NOMO-1 treated with DMSO at 0.1 percent for 48 hours (cell line): ENCODE measurements around the gene AMN.
"Not testable (repeated sequence)": the region's sequence is repeated elsewhere in the genome, so short reads cannot be mapped to it uniquely, and the experiment has no call there.

ENCODE experiments used
- DNase-seq: peaks from one replicate; lab custom pipeline; 2025; ENCODE audit not compliant: unreplicated experiment; lab: John Stamatoyannopoulos, UW

Gene AMN

DNA sequence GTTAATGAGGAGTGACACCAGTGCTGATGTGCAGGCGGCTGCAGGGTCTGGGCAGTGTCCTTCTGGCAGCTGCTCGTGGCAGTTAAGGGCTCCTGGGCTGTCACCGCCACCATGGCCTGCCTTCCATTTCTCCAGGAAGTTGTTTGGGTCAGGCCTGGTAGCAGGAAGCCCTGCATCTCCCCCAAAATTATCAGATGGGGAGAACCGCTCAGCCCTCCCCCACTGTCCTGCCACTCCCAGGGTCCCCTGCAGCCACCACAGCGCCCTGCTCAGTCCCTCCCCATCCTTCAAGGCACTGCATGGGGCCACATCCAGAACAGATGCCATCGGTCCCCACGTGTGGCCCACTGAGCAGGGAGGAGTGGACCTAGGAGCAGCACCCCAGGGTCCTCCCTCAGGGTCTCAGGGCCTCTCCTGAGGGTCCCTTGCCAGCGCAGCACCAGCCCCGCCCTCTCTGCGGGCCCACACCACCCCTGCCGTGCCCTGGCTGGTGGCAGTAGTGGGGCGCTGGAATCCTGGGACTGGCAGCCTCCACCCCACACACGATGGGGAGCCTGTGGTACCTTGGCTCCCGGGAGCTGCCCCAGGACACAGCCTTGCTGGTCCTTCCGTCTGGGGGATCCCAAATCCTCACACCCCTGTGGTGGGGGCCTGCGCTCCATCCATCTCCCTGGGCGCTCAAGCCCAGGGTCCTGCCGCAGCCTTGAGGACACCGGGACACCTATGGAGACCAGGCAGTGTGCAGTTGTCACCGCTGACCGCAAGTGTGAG lies 10.3 kb upstream of the AMN start:
- DNase-seq = no peak

DNA sequence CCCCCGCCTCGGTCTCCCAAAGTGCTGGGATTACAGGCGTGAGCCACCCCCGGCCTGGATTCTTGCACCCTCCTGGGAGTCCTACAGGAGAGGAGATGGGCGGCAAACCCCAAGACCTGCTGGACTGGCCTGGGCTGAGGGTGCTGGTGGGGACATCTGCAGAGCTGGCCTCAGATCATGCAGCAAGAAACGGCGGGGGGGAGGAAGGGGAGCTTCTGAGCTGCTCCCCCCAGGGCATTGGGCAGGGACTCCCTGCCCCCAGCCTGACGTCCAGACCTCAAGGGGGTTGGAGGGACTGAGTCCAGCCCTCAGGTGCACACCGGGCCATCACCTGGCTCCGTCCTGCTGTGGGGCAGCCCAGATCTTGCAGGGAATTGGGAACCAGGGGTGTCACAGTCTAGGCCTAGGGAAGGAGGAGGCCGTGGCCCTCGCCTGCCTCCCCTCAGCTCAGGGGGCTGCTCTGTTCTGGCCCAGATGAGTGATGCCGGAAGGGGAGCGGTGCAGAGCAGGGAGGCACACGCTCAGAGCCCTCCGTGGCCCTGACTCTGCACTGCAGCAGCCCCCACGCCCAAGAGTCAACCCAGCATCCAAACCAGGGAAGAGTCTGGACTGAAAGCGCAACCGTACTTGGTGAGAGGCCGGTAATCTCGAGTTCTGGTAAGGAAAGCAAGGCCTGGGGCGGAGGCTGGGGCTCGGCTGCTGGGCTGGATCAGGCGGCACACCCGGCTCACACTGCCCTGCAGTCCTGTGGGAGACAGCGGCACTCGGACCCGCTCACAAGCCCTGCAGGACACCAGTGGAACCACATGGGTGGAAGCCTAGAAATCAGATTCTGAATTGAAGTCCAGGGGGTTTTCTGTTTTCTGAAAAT lies 8.9 kb upstream of the AMN start:
- DNase-seq = no peak

DNA sequence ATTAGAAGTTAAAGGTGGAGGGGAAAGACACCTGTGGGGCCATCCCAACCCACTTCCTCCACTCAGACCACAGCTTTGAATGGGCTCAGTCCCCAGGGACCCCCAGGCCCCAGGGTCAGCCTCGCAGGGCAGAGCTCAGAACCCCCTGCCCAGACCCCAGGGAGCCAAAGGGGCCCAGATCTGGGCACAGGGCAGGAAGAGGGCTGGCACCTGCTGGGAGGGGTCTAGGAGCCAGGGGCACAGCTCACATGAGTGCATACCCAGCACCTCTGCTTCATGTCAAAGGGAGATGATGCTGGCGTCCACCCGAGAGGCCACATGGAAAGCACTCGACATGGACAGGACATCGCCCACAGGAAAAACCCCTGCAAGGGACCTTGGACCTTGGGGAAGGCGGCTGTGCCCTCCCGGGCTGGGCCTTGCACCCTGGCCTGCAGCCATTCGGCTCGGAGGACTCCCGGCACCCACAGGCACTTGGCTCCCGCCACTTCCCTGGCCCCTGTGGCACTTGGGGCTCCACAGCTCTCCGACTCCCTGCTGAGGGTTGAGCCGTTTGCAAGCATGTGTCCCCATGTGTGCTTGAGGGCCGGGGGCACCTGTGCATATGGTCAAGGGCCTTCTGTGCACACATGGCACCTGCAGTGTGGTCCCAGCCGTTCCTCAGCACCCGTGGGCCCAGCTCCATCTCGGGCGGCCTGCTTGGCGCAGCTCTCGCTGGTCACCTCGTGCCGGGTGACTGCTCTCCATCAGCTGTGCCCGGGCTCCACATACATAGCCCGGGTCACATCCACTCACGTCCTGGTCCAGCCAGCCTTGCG lies 7.8 kb upstream of the AMN start:
- no peak for DNase-seq

DNA sequence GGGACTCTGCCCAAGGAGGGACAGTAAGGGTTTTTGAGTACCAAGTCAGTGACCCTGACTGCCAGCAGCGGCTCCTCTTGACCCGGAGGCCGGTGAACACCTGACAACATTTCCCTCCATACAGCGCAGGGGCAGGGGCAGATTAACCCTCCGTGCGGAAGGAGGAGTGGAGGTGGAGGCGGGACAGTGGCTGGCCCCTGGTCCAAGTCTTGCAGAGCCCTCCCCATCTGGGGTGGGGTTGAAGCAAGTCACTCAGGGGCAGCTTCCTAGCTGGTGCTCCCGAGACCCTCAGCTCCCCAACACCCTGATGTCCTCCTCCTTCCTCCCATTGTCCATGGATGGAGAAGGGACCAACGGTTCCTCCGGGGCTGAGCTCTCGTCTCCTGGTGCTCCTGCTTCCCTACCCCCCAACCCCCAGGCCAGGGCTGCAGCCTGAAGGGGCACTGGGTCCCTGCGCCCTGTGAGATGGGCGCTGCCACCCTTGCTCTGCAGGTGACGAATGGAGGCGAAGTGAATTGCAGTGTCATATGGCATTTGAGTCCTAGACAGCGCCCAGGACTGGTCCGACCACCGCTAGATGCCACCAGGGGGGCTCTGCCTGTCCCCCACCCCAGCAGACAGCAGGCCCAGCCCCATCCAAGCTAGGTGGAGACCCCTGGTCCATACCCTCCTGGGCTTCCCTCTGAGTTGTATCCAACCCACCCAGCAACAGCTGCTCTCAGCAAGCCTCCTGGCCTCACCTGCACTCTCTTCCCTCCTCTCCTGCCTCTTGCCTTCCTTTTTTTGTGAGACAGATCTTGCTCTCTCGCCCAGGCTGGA lies 7.0 kb upstream of the AMN start:
- DNase-seq = no peak

DNA sequence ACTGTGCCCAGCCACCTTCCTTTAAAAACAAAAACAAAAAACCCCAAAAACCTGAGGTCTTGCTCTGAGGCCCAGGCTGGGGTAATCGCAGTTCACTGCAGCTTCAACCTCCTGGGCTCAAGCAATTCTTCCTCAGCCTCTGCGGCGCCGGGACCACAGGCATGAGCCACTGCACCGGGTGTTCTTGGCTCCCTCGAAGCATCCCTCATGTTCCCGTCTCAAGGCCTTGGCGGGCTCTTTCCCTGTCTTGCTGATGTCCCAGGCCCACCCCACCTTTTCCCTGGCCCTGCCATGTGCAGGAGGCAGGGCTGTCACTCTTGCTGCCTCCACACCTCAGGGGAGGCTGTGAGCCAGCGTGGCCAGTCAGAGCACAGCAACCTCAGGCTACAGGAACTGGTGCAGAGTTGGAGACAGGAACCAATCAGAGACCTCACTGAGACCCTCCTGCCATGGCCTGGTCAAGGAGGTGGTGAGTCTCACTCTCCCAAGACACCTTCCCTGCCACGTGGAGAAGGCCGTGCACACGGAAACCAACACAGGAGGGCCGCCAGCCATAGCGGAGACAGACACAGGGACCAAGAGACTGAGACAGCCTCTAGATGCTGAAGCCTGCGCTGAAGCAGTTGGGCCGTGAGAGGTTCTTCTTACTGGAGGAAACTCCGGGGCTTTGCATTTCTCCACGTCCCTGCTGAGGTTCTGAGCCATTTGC lies 6.0 kb upstream of the AMN start:
- DNase-seq = no peak

DNA sequence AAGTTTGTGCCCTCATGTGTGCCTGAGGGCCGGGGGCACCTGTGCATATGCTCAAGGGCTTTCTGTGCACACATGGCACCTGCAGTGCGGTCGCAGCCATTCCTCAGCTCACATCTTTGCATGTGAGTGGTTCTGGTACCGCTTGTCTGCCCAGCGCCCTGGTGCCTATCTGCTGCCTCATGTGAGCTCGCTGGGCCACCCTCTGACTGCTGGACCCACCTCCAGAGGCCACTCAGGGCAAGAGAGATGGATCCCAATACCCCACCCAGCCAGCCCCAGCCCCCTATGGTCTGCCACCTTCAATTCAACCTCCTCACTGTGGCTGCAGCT lies 5.4 kb upstream of the AMN start:
- DNase-seq = no peak

DNA sequence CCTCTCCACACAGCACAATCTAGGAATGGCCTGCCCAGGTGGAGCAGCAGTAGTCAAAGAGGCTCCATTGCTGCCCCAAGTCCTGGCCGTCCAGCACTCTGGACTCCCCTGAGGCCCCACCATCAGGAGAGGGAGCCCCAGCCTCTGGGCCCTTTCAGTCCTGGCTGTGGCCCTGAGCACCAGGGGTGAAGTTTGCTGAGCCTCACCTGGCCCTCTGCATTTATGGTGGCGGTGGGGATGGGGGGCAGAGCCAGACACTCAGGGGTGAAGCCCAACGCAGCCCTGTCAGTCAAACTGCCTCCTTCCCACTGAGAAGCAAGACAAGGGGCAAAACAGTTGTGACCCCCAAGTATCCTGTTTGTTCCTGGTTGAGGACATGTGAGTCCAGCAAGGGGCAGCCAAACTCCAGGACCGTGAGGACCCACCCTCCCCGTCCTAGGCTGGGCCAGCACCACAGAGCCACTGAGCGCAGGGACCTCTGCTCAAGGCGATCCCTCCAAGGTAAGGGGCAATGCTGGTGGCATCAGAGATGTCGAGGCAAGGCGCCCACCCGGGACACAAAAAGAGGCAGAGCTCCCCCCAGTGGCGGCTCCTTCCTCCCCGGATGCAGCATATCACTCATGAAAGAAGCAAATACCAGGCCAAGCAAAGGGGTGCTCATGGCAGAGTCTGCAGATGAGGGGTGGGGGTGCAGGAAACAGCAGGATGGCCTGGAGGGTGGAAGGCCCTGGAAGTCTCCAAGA lies 4.8 kb upstream of the AMN start:
- no peak for DNase-seq

DNA sequence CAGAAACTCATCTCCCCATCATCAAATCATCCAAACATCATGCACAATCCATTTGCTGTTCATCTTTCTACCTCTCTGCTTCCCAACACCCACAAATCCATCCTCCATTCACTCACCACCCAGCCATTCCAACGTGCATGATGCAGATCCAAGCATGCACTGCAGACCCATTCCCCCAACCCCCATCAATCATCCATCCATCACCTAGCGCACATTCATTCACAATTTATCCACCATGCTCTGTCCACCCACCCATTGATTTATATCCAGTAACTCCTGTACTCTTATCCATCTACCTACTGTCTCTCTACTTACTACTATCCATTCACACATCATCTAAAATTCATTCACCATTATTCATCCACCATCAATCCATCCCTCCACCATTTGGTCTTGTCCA lies 4.0 kb upstream of the AMN start:
- DNase-seq = no peak

DNA sequence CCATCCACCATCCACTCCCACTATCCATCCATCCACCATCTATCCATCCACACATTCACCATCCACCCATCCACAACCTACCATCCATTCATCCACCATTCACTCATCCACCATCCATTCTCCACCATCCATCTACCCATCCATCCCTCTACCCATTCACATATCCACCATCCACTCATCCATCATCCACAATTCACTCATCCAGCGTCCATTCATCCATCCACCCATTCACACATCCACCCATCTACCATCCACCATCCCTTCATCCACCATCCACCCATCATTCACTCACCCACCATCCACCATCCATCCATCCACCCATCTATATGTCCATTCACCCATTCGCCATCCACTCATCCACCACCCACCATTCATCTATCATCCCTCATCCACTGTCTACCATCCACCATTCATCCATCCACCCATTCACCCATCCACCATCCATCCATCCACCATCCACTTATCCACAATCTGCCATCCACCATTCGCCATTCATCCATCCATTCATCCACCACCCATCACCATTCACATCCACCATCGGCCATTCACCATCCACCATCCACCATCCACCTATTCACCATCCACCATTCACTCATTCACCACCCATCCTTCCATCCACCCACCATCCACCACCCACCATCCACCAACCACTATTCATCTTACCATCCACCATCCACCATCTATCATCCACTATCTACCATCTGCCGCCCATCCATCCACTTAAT lies 2.0 kb upstream of the AMN start:
- no peak for DNase-seq

DNA sequence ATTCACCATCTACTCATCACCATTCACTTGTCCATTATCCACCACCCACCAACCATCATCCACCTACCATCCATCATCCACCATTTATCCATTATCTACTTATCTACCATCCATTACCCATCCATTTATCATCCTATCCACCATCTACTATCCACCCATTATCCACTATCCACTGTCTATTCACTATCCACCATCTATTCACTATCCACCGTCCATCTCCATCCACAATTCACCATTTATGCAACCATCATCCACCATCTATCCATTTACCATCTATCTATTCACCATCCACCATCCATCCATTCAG lies 1.5 kb upstream of the AMN start:
- DNase-seq = no peak

DNA sequence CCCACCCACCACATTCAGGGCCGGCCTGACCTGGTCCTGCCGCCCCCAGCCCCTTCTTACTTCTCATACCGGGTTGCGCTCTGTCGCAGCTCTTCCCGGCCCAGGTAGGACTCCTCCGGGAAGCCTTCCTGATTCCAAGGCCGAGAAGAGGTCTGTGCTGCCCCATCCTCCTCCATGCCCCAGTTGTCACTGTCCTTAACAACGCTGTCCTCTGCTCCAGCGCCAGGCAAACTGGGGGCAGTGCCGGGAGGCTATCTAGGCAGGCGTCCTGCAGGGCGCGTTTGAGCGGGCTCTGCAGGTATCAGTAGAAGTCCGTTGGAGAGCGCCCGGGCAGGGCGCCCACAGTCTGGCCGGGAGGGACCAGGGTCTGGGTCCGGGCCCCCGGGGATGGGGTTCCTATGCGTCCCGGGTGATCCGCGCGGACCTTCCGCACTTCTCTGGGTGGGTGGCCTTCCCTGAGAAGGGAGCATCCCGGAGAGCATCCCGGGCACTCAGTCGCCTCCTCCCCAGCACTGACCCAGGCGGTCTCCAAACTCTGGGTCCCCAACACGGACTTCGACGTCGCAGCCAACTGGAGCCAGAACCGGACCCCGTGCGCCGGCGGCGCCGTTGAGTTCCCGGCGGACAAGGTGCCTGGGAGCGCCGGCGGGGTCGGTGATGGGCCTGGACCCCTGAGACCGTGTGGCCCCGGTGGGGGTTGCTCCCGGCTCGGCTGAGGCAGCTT lies 900 bp downstream of the AMN start:
- DNase-seq = no peak

DNA sequence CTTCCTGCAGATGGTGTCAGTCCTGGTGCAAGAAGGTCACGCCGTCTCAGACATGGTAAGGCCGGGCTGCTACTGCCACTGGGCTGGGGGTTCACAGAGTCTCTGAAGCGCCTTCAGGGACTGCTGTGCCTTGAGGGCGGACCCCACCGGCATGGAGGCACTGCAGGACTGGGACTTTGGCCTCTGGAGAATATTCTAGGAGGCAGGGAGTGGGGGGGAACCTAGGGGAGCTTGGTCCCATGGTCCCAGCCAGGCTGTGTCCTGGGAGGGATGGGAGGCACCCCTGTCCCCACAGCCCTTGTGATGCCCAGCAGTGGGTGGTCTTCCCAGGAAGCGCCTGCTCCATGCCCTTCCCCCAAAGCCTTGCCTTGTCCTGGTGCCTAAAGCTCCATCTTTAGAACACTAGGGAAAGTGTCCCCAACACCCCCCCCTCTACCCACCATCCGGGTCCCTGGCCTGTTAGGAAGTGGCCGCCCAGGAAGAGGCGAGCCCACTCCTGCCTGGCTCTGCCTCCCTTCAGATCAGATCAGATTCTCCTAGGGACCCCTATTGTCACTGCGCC lies 1.5 kb downstream of the AMN start:
- DNase-seq = no peak

DNA sequence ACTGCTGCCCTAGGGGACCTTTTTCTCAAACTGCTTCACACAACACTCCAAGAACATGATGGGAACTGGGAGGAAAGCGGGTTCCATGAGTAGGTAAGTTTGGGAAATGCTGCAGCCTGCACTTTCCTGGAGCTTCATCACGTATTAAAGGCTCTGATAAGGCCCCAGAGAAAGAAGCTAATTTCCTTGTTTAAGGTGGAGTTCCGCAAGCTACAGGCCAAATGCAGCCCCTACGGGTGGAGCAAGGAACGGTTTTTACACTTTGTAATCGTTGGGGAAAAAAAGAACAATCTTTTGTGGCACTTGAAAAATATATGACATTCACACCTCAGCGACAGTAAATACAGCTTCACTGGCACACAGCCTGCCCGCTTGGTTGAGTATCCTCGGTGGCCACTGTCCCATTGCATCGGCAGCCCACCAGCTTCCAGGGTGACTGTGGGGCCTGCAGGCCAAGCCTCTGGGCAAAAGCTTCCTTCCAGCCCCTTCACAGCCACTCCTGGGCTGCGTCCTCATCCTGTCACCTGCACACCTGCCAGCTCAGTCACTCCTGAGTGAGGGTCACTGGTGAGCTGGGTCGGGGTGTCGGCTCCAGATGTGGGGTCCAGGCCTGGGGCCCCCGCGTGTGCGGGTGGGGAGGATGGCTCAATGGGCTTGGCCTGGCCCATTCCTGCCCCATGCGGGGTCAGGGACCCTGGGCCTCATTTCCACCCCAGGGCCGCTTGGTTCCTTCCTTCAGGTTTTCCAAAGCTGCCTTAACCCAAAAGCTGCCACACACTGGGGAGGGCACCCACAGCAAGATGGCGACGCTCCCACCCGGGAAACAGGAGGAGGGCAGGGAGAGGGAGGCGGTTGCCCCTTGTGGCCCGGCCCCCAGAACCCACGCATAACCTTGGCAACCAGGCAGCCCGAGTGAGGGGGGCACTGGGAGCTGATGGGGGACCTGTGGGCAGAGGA lies 2.4 kb downstream of the AMN start:
- no peak for DNase-seq

DNA sequence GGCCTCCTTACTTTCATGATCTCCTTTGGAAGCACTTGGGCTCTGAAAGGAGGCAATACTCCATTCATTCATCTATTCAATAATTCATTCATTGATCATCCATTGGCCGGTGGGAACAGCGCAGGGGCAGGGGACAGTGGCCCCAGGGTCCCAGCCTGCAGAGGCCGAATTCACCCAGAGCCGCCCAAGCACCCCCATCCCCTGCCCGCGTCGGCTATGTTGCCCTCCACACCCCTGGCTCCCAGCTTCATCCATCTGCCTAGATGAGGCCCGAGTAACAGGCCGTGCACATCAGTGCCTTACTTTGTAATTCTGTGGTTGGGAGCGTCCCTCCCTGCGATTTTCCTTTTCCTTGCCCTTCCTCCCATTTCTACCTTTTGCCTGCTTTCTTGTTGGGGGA lies 3.2 kb downstream of the AMN start:
- DNase-seq = no peak

DNA sequence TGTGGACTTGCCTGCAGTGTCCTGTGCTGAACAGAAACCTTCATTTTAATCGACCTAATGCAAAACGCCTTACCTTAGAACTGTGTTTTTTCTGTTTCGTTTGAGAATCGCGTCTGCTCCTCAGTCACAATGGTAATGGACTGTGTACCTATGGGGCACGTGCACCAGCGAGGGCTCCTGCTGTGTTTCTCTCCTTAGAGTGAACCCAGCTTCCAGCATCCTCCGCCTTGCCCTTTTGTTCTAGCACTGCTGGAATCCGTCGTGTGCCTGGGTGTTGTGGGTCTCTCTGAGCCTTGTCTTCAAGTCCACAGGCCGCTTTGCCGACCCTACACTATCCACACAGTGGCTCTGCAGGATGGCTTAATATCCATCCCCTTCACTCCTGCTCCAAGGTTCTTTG lies 3.6 kb downstream of the AMN start:
- no peak for DNase-seq

DNA sequence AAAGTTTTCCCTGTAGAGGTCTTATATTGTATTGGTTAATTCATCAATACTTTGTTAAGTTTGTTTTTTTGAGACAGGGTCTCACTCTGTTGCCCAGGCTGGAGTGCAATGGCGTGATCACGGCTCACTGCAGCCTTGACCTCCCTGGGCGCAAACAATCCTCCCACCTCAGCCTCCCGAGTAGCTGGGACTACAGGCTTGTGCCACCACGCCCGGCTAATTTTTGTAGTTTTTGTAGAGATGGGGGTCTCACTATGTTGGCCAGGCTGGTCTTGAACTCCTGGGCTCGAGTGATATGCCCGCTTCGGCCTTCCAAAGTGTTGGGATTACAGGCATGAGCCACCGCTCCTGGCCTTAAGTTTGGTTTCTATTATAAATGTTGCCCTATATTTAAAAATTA lies 4.4 kb downstream of the AMN start:
- not testable (repeated sequence) for DNase-seq

DNA sequence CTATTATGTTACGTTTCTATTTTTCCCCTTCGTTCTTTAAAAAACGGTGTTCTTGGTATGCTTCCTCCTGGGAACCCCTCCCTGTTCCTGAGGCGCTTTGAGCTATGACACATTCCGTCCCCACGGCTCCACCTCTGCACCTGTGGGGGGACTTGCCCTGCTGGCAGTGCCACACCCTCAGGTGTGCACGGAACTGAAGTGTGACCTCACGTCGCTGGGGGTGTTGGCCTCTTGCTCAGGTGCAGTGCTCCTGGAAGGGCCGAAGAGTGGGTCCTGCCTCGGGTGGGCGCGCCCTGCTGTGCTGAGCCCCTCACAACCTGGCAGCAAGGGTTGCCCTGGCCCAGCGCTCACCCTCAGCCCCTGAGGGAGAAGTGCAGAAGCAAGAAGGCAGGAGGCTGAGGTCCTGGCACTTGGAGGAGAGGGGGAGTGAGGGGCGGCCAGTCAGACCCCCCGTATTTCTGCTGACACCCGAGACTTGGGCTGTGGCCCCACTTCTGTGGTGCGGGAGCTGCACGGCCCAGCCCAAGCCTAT lies 4.9 kb downstream of the AMN start:
- DNase-seq = no peak
